Astrocyte of the spinal cord (primary cell): ENCODE results near the gene RBM33.

Source experiments
- DNase-seq: peaks from one replicate; pipeline ENCODE4 v3.0.0; 2011; ENCODE audit warnings: low read depth, low spot score
- H3K4me3 ChIP-seq: 2 replicates; pipeline ENCODE4 v1.5.1; 2011; ENCODE audit warnings: low read depth, mild to moderate bottlenecking, low read length, moderate library complexity
- CTCF ChIP-seq: IDR thresholded peaks from 2 replicates; pipeline ENCODE4 v1.5.1; 2012; ENCODE audit warnings: low read depth, mild to moderate bottlenecking, low read length, inconsistent platforms
- in situ Hi-C: cut with HindIII; loops from 2 replicates; pipeline ENCODE4 v1.10.0; 2017; ENCODE audit warnings: low sequenced_read_pairs

RBM33 gene

GRCh38 chr7:155640629-155641028 lies 3.8 kb upstream of the RBM33 start:
- no peak for TF ChIP-seq CTCF
- DNase-seq, result no peak
- H3K4me3 ChIP-seq, result no peak overlapping the region
- in situ Hi-C loops, result no loop called here

GRCh38 chr7:155643804-155644177 lies 670 bp upstream of the RBM33 start:
- DNase-seq, result peak; percentile 32
- peak overlapping the region; percentile 62 for H3K4me3 ChIP-seq
- TF ChIP-seq CTCF, result no peak
- in situ Hi-C loops, result no loop called here

GRCh38 chr7:155644971-155645509 lies 579 bp downstream of the RBM33 start:
- TF ChIP-seq CTCF, result no peak
- DNase-seq, result peak; percentile 28
- in situ Hi-C loops, result no loop called here
- H3K4me3 ChIP-seq, result peak overlapping the region; percentile 62

- no peak for TF ChIP-seq CTCF
- peak overlapping the region; percentile 62 for H3K4me3 ChIP-seq
- DNase-seq, result no peak
- in situ Hi-C loops, result no loop called here
Observed at GRCh38 chr7:155645662-155646061, 1.2 kb downstream of the RBM33 start.

GRCh38 chr7:155646669-155647068 lies 2.2 kb downstream of the RBM33 start:
- in situ Hi-C loops, result no loop called here
- no peak overlapping the region for H3K4me3 ChIP-seq
- no peak for TF ChIP-seq CTCF
- DNase-seq, result no peak

GRCh38 chr7:155647302-155647701 lies 2.8 kb downstream of the RBM33 start:
- H3K4me3 ChIP-seq, result no peak overlapping the region
- no peak for DNase-seq
- in situ Hi-C loops, result no loop called here
- no peak for TF ChIP-seq CTCF

GRCh38 chr7:155647734-155648133 lies 3.3 kb downstream of the RBM33 start:
- DNase-seq, result no peak
- in situ Hi-C loops, result no loop called here
- H3K4me3 ChIP-seq, result no peak overlapping the region
- TF ChIP-seq CTCF, result no peak
